ENCODE data around the gene MGA.

MGA gene

GRCh38 chr15:41820791-41821423 lies 160.7 kb downstream of the MGA start:
- TF ChIP-seq POLR2A (IDR thresholded peaks at IDR 0.05; ENCODE audit: low read depth, low read length): no peak
- DNase-seq (ENCODE audit: insufficient read length, low spot score) (no peak), FAIRE-seq (no peak)

GRCh38 chr15:41821831-41822230 lies 161.6 kb downstream of the MGA start:
- no peak for TF ChIP-seq POLR2A (IDR thresholded peaks at IDR 0.05; ENCODE audit: low read depth, low read length)
- FAIRE-seq (no peak), DNase-seq (ENCODE audit: insufficient read length, low spot score) (no peak)

- no peak for TF ChIP-seq POLR2A (IDR thresholded peaks at IDR 0.05; ENCODE audit: low read depth, low read length)
- FAIRE-seq (no peak), DNase-seq (ENCODE audit: insufficient read length, low spot score) (no peak)
Measured at GRCh38 chr15:41822471-41822870, 162.3 kb downstream of the MGA start.
